HEK293T (cell line): ENCODE data around the gene CR1L.

Experiments used
- CTCF ChIA-PET: fragments of 350-600 bp; formaldehyde crosslinking; extraction: SDS; loops from one replicate; lab custom pipeline; 2021; ENCODE audit warnings: antibody characterized with exemption, inconsistent platforms; lab: Yijun Ruan, JAX
- POLR2A ChIA-PET: fragments of 350-600 bp; formaldehyde crosslinking; extraction: SDS; loops from one replicate; lab custom pipeline; 2020; ENCODE audit warnings: antibody characterized with exemption, inconsistent platforms; lab: Yijun Ruan, JAX
- DNase-seq: peaks from one replicate; pipeline ENCODE4 v3.0.0; 2012; ENCODE audit warnings: mixed read lengths; ENCODE audit errors: extremely low spot score
- ARNT ChIP-seq: fragments of 450-650 bp; IDR thresholded peaks from 2 replicates; pipeline ENCODE4 v1.6.1; 2017; ENCODE audit warnings: mild to moderate bottlenecking
- BHLHE40 ChIP-seq: fragments of 450-650 bp; IDR thresholded peaks from 2 replicates; pipeline ENCODE4 v1.6.1; 2016; ENCODE audit warnings: mild to moderate bottlenecking, moderate library complexity, borderline replicate concordance
- CTBP1 ChIP-seq: fragments of 450-650 bp; IDR thresholded peaks from 2 replicates; pipeline ENCODE4 v1.6.1; 2016; ENCODE audit warnings: borderline replicate concordance
- ELF4 ChIP-seq: fragments of 450-650 bp; IDR thresholded peaks from 2 replicates; pipeline ENCODE4 v1.6.1; 2017; ENCODE audit warnings: antibody characterized with exemption
- FOXA1 ChIP-seq: fragments of 450-650 bp; IDR thresholded peaks from 2 replicates; pipeline ENCODE4 v1.6.1; 2016; ENCODE audit warnings: mild to moderate bottlenecking
- FOXK2 ChIP-seq: fragments of 450-650 bp; IDR thresholded peaks from 2 replicates; pipeline ENCODE4 v1.6.1; 2016; ENCODE audit warnings: mild to moderate bottlenecking
- FOXM1 ChIP-seq: fragments of 450-650 bp; IDR thresholded peaks from 2 replicates; pipeline ENCODE4 v1.6.1; 2017; ENCODE audit warnings: mild to moderate bottlenecking, borderline replicate concordance
- HDGF ChIP-seq: fragments of 450-650 bp; IDR thresholded peaks from 2 replicates; pipeline ENCODE4 v1.6.1; 2017; ENCODE audit warnings: antibody characterized with exemption, borderline replicate concordance
- L3MBTL2 ChIP-seq: fragments of 450-650 bp; conservative IDR thresholded peaks from 2 replicates; pipeline ENCODE4 v1.6.1; 2016; ENCODE audit warnings: mild to moderate bottlenecking
- LEF1 ChIP-seq: fragments of 450-650 bp; IDR thresholded peaks from 2 replicates; pipeline ENCODE4 v1.6.1; 2017; ENCODE audit warnings: mild to moderate bottlenecking, borderline replicate concordance
- NFRKB ChIP-seq: fragments of 450-650 bp; IDR thresholded peaks from 2 replicates; pipeline ENCODE4 v1.6.1; 2016; ENCODE audit warnings: mild to moderate bottlenecking, moderate library complexity
- SP1 ChIP-seq: fragments of 450-650 bp; IDR thresholded peaks from 2 replicates; pipeline ENCODE4 v1.6.1; 2017
- SUZ12 ChIP-seq: fragments of 450-650 bp; IDR thresholded peaks from 2 replicates; pipeline ENCODE4 v1.6.1; 2016; ENCODE audit warnings: mild to moderate bottlenecking
- TARDBP ChIP-seq: fragments of 450-650 bp; IDR thresholded peaks from 2 replicates; pipeline ENCODE4 v1.6.1; 2016
- ZNF384 ChIP-seq: fragments of 450-650 bp; IDR thresholded peaks from 2 replicates; pipeline ENCODE4 v1.6.1; 2016
- TF ChIP-seq, protein P1 (sequence below): fragments of 450-650 bp; IDR thresholded peaks from 2 replicates; pipeline ENCODE4 v1.6.1; 2016

CR1L gene

DNA sequence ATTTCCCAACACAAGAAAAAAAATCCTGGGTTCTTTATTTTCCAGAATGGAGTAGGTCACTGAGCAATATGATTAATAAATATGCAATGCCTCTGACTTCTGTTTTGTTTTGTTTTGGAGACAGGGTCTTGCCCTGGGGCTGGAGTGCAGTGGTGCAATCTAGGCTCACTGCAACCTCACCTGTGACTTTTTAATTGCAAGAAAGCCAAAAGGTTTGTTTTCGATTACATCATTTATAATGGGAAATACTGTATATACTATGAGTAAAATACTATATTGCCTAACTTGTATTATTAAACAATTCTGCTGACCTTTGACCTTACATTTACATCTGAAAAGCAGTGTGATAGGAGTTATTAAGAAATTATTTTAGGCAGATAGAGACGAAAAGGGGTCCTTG is 95.3 kb downstream of the CR1L start:
- DNase-seq, result no peak

DNA sequence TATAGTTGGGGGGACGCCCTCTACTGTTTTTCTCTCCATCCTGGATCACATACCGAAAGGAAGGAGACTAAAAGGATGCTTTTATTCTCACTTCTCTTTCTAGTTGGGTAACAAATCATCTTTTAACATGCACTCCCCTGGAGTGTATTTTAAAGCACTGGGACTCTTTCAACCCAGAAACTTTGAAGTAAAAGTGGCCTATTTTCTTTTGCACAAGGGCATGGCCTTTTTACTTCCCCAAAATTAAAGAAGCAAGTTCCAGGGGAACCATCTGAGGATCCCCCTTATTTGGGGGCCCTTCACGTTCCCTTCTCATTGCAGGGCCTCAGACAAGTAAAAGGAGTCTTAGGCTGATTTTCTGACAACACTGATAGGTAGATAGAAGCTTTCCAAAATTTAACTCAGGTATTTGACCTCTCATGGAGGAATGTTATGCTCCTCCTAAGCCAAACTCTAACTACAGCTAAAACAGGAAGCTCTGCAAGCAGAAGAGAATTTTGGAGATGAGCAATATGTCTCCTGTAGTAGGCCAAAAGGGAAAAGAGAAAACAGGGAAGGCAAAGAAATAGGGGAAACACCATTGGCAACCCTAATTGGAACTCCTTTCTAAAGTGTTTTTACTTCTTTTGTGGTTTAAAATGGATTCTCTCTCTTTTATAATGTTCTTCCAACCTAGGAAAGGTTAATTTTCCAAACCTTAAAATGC is 98.1 kb downstream of the CR1L start:
- ChIA-PET CTCF (no interaction called here), POLR2A (no interaction called here)
- DNase-seq, result no peak
- TF ChIP-seq SP1 (no peak), SUZ12 (no peak), CTBP1 (no peak), ZNF384 (no peak), TARDBP (no peak), FOXK2 (no peak), BHLHE40 (no peak)

More for the DNA sequence above, 95.3 kb downstream of the CR1L start:
- TF ChIP-seq, protein P1, sequence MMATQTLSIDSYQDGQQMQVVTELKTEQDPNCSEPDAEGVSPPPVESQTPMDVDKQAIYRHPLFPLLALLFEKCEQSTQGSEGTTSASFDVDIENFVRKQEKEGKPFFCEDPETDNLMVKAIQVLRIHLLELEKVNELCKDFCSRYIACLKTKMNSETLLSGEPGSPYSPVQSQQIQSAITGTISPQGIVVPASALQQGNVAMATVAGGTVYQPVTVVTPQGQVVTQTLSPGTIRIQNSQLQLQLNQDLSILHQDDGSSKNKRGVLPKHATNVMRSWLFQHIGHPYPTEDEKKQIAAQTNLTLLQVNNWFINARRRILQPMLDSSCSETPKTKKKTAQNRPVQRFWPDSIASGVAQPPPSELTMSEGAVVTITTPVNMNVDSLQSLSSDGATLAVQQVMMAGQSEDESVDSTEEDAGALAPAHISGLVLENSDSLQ, result no peak
- TF ChIP-seq SP1 (no peak), ZNF384 (no peak), FOXK2 (no peak), NFRKB (no peak), BHLHE40 (no peak), L3MBTL2 (no peak), ELF4 (no peak), CTBP1 (no peak), FOXM1 (no peak), LEF1 (no peak), TARDBP (no peak), FOXA1 (no peak), HDGF (no peak)
- CTCF ChIA-PET, result interaction anchor here (0.6 kb wide), 1 partner anchor 57 kb away, joined by 8 read pairs; no protein-coding TSS in a partner anchor
- POLR2A ChIA-PET, result no interaction called here

DNA sequence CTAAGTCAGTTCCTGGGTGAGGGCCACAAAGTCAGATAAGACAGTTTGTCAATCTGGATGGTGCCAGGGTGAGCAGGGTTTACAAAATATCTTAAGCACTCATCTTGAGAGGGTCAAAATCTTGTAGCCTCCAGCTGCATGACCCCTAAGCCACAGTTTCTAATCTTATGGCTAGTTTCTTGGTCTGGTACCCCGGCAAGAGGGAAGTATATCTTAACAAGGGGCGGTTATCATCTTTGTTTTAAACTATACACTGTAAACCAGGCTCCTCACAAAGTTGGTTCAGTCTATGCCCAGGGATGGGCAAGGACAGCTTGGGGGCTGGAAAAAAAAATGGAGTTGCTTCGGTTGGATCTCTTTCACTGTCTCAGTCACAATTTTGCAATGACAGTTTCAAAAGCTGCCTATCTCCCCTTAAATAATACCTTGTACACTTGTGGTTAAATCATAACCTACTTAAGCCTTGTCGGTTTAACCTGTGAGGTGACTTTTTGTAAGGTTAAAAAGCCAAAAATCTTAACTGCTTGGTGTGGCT is 99.1 kb downstream of the CR1L start:
- TF ChIP-seq CTBP1, result no peak
- TF ChIP-seq, protein P1, result no peak
- TF ChIP-seq NFRKB, result no peak
- TF ChIP-seq FOXK2, result no peak
- no peak for TF ChIP-seq TARDBP
- no peak for TF ChIP-seq FOXA1
- TF ChIP-seq SUZ12, result no peak
- TF ChIP-seq ARNT, result no peak
- no peak for TF ChIP-seq ZNF384
- no peak for TF ChIP-seq HDGF
- TF ChIP-seq BHLHE40, result no peak
- no peak for TF ChIP-seq FOXM1
- no peak for TF ChIP-seq ELF4
- no peak for TF ChIP-seq SP1
- no peak for TF ChIP-seq L3MBTL2
- no peak for TF ChIP-seq LEF1
- DNase-seq, result no peak
- POLR2A ChIA-PET, result no interaction called here
- CTCF ChIA-PET, result no interaction called here

DNA sequence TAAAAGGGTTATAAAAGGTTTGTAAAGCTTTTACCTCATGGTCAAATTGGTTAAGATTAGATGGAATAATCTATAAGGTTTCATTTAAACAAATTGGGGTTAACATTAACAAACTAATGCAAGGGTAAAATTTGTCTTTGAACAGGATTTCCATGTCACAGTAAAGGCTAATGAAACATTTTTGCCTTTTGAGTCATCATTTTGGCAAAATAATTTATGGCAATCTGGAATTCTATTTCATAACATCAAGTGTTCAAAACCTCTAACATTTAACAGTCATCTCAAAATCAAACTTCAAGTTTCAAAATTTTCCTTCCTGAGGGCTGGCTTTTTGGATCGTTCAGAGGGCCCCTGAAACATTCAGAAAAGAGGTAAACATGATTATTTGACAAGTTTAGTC is 100.4 kb downstream of the CR1L start:
- TF ChIP-seq LEF1, result no peak
- no peak for TF ChIP-seq FOXA1
- TF ChIP-seq HDGF, result no peak
- no peak for TF ChIP-seq ARNT
- TF ChIP-seq NFRKB, result no peak
- no peak for TF ChIP-seq ZNF384
- no peak for TF ChIP-seq SP1
- TF ChIP-seq ELF4, result no peak
- TF ChIP-seq TARDBP, result no peak
- no peak for TF ChIP-seq CTBP1
- ChIA-PET CTCF (no interaction called here), POLR2A (no interaction called here)
- no peak for DNase-seq

DNA sequence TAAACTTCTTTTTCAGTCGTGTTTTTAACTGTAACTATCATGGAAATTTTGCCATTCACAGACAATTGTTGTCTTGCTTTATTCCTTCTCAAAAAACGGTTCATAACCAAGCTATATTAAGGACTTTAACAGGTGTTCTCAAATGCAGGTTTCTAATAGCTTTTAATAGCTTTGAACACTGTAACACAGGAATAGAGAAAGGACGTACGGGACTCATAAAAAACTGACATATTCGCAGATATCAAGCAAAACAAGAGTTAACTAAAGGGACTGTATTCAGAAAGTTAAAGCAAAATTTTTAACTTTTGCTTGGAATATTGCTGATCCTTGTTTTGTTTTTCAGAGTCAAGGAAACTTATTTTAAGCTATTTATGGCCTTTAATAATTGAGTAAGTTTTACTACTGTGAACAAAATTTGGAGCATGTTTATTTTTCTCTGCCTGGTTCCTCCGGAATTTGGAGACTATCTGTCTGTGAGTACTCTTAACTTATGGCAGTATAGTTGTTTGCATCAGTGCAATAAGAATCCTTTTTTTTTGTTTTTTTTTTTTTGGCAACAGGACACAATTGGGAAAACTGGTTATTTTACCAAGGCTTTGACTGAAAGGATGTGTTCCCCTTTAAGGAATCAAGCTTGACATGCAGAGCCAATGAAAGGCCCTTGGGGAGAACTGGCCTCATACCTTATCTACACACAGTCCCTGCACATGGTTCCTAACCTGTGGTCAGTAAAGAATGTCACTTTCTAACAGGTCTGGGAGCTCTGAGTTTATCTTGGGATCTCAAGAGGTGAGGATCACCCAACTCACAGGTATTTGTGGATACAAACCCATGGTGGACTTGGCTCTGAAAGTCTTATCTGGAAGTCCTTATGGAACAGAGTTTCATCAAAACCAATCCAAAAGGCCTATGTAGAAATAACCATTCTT is 101.2 kb downstream of the CR1L start:
- TF ChIP-seq ELF4 (no peak), L3MBTL2 (peak; percentile 48; the same call in 1 of the 2 replicates), BHLHE40 (no peak), FOXM1 (no peak)
- TF ChIP-seq, protein P1, result no peak
- CTCF ChIA-PET, result no interaction called here
- POLR2A ChIA-PET, result no interaction called here
- DNase-seq, result no peak
